DMS79 (cell line): ENCODE data around the gene NRG3.
"Not testable (repeated sequence)": the region's sequence is repeated elsewhere in the genome, so short reads cannot be mapped to it uniquely, and the experiment has no call there.

ENCODE experiments used
- DNase-seq: peaks from one replicate; lab custom pipeline; 2025; lab: John Stamatoyannopoulos, UW

NRG3 gene

DNA sequence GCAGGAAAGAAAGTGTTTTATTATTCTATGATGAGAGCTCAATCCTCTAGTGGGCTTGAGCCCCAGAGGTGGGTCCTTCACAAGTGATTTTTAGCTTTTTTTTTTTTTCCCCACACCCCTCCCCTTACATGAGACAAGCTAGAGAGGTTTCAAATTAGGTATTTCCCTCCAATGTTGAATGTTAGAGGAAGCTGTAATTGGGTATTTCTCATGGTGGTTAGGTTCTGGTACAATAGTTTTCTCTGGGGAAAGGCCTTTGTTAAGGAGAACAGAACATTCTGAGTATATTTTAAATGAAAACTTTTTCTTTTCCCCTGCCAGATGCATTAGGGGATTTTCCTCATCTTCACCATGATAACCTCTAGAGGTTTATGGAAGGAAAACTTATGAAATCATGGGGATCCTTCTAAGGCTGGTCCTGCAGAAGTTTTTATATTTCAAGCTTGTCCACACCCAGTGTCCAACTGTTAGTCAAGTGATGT is 1039.7 kb downstream of the NRG3 start:
- DNase-seq: no peak

DNA sequence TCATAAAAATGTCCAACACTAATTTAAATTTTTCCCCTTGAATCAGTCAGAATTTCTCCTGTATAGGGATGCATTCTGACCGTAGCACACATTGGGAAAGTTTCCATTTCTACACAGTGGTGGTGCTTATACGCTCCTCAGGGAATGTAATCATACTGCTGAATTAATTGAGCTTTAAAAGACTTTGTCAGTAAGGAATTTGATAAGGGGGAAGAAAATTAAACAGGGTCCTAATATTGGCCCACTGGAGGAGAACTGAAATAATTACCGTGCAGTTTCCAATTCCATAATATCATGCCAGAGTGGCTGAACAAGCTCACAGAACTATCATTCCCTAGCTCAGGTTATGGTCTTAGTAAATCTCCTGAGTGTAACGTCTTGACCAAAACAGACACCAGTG is 1041.9 kb downstream of the NRG3 start:
- DNase-seq: no peak

DNA sequence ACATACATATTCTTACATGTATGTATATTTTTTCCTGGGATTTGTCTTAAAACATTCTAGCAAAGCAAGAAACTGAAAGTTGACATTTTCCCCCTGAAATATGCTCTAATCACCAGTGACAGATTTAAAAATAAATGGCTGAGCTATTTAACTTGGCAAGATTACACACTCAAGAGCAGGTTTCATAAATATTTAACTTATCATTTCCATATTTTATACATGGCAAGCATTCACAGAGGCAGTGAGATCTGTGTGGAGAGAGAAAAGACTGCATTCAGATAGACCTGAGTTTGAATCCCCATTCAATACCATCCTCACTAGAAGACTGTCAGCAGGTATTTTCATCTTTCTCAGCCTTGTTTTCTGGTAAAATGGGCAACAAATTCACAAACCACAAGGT is 1043.0 kb downstream of the NRG3 start:
- DNase-seq: no peak

DNA sequence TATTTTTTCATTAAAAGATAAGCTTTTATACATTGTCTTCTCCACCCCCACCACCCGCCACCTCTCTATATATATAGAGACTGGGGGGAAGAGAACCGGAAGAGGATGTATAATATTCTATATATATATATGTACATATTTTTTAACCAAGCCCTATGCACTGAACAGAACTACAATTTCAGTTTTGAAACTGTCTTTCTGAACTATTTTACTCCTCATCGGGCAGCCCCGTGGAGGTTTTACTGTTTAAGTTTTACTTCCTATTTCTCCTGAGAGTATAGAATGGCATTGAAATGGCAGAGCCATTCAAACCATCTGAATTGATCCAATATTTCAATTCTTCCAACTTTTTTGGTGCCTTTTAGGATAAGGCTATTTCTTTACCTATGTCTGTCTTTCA is 1047.1 kb downstream of the NRG3 start:
- DNase-seq: no peak

DNA sequence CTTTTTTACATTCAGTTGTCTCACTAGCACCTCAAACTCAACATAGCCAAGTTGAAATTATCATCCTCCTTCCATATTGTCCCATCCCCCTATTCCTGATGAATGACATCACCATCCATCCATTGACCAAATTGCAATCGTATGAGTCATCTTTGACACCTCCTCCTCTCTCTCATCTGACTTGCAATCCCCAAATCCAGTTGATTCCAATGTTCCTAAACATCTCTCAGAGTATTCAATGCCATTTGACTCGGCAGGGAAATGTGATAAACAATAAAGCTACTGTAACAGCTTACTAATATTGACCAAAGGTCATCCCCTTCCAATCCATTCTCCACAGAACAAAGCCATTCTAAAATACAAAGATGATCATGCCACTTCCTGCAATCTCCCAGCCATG is 1047.8 kb downstream of the NRG3 start:
- no peak for DNase-seq

DNA sequence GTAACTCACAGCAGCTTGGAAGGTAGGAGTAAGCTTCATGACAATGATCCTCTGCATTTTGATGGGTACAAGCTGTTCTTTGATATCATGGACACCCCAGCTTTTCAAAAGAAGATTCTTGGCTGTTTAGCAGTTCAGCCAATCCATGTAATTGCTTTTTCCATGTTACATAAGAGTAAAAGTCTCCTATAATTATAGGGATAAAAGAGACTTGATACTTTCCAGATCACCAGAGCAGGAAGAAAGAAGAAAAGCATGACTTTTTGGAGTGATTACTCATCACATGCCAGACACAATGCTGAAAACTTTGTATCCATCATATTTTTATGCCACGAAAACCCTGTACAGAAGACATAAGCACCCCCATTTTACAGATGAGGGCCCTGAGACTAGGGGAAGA is 1049.7 kb downstream of the NRG3 start:
- DNase-seq: no peak

DNA sequence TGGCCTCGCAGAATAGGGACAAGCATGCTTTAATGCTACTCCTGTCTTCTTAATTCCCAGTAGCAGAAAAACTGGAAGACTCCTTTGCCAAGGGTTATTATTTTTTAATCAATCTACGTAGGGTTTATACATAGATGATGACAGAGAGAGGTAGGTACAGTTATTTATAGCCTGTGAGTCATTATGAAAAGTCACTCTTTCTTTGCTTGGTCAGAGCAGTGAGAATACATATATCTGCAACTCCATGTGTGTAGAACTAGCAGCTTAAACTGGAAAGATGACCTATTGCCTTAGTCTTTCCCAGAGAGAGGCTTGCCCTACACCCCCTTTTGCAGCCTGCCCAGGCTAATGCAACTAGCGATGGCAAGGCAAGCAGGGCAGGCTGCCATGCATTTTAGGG is 1050.6 kb downstream of the NRG3 start:
- DNase-seq: no peak

DNA sequence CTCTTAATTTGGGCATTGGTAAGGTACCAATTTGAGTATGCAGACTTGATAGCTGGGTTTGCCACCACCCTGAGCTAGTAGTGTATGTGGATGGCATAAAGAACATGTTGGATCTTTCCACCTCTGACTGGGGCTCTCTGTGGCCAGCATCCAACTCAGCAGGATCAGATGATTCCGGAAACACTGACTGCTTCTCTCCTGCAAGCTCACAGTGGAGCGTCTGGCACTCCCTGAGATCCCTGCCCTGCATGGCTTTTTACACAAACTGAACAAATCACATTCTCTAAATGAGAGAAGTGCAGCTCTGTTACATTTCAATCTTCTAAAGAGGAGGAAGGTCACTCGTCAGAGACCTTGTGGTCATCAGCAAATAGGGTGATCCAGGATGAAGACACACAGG is 1057.5 kb downstream of the NRG3 start:
- no peak for DNase-seq

DNA sequence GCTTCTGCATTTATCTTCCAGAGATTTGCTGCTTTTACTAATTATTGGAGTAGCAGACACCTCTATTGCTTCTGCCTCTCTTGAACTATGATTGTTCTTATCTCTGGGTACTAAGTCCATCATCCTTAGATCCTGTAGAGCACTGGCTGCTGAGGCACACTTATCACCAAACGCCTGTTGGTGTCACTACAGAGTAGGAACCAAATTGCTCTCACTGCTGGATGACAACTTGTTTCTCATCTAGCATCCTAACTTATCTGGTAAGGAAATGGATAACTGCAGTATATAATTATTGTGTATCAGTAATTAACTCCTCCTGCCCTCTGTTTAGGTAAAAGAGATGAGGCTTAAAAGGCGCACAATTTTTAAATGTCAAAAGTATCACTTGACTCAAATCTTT is 1059.4 kb downstream of the NRG3 start:
- DNase-seq: no peak

DNA sequence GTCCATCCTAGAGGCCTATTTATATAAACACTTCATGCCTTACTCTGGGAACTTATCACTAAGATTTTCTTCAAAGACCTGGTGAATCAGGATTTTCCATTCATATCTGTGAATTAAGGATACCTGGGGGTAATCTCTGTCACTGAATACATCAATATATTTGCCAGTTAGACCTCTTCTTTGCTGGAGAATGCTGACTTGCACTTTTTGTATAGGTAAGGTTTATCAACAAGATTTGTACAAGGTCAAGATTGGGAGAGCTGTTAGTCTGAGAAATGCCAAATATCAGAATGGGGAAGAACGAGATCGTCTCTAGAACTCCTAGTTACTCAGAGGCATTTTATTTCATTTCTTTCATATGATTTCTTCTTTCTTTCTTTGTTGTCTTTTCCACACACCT is 1060.0 kb downstream of the NRG3 start:
- DNase-seq: no peak

DNA sequence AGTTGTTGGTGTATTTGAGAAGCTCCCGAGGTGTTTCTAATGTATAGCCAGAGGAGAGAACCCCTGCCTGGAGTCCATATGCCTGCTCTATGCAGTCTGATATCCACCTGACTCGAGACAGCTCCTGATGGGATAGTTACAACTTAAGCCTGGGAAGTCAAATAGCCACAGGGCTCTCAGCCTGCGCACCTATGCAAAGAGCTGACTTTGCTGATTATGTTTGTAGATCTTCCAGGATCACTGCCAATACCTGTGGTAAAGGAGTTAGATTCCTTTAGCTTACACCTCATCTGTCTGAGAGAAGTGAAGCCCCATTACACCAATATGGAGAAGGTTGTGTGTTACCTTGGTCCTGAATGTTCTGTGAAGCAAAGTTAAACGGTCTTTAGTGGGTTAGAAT is 1063.3 kb downstream of the NRG3 start:
- no peak for DNase-seq

DNA sequence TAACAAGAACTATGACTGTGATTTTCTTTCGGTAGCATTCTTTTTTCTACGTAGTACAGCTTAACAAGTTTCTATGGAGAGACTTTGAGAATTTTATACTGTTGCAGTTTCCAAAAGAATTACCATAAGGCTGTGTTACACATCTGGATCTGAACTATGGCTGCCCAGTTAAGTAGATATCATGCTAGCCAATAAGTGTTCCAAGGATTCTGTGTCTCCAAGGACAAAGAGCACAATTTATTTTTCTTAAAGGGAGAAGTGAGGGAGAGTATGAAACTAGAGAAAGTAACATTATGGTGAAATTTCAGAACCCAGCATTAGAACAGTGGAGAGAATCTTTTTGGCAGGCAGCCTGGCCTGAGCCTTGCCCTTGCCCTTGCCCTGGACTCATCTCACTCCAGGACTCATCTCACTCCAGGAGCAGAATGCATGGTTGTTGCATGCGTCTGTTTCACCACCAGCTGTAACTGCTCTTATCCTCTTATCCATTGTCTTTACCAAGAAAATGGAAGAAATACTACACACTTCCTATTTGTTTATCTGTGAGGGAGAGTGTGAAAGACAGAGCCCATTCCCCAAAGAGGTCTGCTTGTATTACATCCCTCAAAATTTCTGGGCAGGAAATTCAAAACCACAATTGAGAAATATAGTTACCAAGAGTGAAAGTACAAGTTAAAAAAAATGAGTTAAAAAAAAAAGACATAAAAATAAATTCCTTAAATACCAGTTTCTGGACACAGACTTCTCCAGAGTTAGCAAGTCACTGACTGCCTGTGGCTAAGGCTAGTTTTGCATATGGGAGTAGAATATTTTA is 1067.5 kb downstream of the NRG3 start:
- DNase-seq: no peak

DNA sequence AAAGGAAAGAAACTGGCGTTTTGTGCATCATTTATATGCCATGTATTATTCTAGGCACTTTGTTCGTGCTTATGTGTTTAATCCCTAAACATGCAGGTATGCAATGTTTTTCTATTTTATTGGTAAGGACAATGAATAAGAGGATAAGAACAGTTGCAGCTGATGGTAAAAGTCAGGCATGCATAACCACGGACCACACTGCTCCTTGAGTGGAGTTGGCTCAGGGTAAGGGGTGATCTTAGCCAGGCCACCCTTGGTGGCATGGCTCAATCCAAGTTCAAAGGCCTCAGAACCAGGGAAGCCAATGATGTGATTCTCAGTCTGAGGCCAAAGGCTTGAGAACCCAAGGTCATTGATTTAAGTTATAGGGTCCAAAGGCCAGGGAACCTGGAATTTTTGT is 1068.1 kb downstream of the NRG3 start:
- DNase-seq: no peak

DNA sequence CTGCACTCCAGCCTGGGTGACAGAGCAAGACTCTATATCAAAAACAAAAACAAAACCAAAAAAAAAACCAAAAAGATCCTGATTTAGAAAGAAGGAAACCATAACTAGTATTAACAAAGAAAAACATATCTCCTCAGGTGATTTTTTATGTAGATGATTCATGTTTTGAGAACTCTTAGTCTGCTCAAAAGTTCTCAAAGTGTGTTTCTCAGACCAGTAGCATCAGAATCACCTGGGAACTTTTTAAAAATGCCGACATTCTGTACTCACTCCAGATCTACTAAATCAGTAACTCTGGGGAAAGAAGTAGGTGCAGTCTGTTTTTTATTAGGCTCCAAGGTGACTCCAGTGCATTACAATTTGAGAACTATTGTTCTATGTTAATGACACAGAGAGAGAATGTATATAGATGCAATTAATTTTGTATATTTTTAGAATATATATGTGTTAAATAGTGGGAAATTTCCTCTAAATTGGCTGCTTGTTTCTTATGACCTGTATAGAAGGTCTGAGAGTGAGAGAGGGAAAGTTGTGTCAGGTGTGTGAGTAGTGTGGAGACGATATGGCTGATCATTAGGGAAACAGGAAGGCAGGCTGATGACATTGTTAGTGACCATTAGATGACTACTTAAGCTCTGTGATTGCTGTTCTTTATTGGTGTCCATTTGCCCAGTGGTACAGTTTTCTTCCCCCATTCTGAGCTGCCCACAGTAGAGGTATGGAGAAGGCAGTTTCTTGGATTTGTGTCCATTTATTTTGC is 1075.0 kb downstream of the NRG3 start:
- DNase-seq: no peak

DNA sequence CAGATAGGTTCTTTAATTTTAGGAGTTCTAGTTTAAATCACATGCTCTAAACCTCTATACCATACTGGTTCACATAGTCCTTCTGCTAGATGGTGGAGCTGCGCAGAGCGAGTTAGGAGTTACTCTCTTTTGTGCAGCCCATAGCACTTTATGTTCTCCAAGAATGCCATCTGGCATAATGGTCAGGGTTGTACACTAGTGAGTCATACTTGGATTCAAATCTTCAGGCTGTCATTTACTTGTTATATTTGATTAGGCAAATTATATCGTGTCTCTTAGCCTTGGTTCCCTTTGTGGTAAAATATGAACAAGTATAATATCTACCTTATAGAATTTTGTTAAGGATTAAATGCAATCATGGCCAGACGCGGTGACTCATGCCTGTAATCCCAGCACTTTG is 1078.3 kb downstream of the NRG3 start:
- DNase-seq: no peak

DNA sequence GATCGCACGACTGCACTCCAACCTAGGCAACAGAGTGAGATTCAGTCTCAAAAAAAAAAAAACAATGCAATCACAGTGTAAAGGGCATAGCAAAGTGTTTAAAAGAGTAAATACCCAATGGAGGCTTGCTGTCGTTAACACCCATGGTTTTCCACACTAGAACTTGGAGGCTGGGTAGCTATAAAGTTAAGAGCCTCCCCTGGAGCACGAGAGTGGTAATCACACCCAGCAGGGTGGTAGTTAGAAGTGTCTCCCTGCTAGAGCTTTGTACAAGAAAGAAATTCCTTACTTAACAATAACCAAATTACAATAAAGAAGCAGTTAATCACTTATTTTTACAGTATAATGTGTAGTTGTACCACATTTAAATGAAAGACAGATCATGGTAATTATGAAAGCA is 1078.9 kb downstream of the NRG3 start:
- DNase-seq: no peak

DNA sequence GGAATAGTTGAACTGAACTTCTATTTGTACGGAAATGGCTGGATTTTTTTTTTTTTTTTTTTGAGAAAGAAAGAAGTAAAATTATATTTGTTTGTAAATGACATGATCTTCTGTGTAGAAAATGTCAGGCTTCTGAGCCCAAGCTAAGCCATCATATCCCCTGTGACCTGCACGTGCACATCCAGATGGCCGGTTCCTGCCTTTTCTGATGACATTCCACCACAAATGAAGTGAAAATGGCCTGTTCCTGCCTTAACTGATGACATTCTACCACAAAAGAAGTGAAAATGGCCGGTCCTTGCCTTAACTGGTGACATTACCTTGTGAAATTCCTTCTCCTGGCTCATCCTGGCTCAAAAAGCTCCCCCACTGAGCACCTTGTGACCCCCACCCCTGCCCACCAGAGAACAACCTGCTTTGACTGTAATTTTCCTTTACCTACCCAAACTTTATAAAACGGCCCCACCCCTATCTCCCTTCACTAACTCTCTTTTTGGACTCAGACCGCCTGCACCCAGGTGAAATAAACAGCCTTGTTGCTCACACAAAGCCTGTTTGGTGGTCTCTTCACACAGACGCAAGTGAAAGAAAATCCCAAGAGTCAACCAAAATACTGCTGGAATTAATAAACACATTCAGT is 1085.5 kb downstream of the NRG3 start:
- not testable (repeated sequence) for DNase-seq

DNA sequence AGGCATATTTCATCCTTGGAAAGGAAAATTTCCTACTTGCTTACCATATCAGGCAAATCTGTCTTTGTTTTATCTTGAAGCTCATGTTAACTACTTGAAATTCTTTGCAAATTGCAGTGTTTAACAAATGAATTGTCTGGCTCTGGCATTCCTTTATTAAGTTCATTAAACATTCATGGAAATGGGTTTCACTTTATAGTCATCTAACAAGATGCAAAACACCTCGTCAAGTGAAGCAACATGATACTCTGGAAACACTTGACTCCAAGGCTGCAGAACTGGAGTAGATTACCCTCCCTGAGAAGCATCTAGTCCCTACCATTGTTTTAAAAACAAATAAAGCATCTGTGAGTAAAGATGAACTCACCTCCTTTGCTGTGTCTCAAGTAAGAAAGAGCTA is 1086.9 kb downstream of the NRG3 start:
- DNase-seq: no peak

DNA sequence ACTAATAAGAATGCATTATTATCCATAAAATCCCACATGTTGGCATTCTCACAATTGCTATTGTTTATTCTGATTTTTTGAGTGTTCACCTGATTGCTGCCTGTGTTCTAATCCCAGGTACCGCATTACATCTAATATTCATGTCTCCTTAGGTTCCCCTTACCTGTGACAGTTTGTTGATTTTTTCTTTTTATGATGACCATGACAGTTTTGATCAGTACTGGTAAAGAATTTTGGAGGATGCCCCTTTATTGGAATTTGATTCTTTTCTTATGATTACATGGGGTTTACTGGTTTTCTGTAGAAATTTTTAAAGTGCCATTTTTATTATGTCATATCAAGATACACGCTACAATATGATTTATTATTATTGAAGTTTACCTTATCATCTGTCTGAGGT is 1091.1 kb downstream of the NRG3 start:
- no peak for DNase-seq

DNA sequence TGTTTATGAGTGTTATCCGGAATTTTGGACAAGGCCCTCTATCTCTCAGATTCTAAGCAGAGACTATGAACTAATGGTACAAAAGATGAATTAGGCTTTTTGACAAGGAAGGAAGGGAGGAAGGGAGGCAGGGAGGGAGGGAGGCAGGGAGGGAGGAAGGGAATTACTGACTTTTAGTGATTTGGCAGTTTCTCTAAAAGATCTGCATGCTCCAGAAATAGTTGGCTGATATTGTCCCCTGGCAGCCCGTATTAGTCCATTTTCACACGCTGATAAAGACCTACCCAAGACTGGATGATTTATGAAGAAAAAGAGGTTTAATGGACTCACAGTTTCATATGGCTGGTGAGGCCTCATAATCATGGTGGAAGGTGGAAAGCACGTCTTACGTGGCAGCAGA is 1093.5 kb downstream of the NRG3 start:
- DNase-seq: no peak

DNA sequence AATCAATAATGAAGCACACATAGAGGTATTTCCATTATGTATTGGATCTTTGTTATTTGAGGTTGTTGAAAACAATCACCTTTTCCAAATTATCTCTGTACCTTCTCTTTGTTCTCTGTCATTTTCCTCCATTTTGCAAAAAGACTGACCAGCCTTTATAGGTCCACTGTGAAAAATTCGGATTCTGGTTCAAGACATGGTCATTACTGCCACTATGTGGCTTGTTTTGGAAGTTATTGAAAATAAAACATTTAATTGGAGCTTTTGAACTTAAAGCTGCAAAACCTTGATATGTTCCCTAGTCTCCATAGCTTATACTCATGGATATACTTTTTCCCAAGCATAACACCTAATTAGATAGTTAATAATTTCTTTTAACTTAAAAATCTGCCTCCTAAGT is 1094.4 kb downstream of the NRG3 start:
- no peak for DNase-seq

DNA sequence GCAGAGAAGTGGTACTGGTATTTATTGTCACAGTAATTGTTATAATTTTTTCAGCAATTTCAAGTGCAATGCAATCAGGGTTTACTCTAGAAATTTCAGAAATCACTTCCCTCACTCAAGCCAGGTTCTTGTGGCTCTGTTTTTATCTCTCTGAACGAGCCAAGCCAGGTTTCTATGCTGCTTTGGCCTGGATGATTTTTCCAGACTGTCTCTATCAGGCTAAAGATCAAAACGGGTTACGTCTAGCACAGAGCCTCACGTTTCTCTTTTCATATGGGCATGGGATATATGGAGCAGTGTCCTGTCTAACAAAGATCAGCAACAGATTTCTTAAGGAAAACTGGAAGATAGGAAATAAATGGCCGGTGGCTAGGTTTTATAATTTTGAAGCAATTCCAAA is 1105.3 kb downstream of the NRG3 start:
- DNase-seq: no peak

DNA sequence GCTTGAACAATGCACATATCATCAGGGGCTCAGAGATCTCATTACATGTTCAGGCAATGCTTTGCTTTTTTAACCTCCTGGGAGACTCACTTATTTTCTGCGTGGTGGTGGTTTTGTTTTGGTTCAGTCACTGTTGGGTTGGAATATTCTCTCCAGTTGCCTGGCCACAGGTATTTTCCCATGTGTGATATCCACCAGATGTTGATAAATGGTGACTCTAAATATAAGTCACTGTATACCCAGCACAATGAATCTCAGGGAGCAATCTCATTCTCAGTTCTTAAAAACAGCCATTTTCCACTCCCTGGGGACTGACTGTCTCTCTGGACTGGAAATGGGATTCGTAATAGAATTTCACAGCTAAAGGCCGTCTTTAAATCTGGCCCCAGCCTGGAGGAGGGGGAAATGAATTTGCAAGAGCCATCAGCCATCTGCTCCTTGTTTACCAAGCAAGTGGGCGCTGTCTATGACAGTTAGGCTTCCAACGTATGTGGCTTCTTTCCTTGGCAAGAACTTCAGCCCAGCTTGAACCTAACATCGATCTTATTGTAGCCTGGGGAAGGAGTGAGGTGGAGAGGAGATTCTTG is 1106.2 kb downstream of the NRG3 start:
- DNase-seq: no peak
